ENCODE data around the gene TXNDC2. TPM values are rescaled to one million over a fixed set of nuclear protein-coding genes. Genes with fewer than 3 reads are reported as not detected.

The TXNDC2 gene
- under 1 TPM in 1 of 5 experiments, not detected in 4; 0.07 TPM for total RNA-seq
- polyA plus RNA-seq: not detected
- not detected for total RNA-seq

DNA sequence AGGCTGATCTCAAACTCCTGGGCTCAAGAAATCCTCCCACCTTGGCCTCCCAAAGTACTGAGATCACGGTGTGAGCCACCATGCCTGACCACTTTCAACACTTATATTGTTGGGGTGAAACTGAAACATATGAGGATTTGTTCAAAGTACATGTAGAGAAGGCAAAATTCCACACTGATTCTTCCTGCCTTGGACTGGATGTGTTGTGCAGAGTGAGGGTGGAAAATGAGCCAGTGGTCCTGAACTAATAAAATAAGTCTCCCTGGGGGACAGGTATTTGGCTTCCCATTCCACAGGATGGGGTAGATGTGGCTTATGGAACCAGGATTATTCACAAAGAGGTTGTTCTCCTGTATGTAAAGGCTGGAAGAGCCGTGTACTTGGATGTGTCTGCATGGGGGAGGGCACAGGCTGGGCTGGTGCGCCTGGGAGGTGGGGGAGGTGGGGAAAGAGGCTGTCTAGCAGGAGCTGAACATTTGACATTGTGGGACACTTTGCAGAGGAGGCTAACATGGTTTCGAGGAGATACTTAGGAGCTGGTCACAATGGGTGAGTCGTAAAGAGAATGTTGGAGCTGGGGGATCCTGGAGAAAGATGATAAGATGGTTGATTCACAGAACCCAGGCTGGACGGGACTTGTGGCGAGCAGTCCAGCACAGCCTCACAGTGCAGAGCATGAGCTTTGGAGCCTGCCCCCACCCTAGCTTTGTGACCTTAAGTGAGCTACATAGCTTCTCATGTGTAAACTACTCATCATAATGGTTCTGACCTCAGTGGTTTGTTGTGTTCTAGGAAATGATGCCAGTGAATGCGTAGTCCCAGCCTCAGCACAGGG lies at the start of gene TXNDC2:
TSS of gene TXNDC2 (plus strand) at position 804 of the 835 bp plus-strand sequence. CDS start 708 bp downstream, outside the sequence.
- no peak within 1 kb of the TSS for H3K27ac ChIP-seq (ENCODE audit: low read depth, low read length)
- peaks cover 0 to 2% (median 0%) of the 10 kb centered on the region in 5 donors for H3K36me3 Mint-ChIP-seq
- ATAC-seq: no peak

DNA sequence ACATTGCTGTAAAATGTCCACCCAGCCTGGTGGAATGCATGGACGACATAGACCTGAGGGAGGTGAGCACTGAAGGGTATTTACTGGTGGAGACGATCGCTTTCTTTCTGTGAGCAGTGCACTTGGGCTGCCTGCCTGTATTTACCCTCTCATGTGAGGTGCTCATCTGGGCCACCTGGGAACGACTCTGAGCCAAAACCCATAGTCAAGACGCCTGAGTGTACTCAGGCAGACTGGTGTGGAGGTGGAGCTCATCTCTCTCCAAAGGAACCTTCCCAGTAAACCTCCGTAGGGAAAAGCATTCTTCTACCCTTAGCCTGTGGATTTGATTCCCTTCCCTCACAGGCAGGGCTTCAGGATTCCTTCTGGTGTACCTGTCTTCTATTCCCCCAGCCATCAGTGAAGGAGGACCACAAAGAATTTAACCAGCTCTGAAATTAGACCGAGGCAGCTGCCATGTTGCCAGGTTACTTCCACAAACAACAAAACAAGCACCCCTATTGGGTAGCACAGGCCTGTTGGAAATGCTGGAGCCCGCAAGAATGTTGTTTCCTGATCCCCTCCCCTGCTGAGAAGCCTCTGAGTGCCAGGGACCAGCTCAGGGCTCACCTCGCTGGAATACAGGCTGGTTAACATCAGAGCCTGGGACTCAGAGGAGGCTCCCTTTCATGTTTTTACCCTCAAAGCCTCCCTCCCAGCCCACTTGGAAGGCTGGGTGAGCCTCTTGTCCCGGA lies 47.5 kb upstream of the TXNDC2 start:
- no peak for DNase-seq
- Mint-ChIP-seq H3K4me1 (no peaks in the 10 kb centered on the region), H3K36me3 (no peaks in the 10 kb centered on the region), H3K9me3 (no peaks in the 10 kb centered on the region), H3K27me3 (peaks cover 11 to 19% (median 12%) of the 10 kb centered on the region in 5 donors), H3K4me3 (no peak overlapping the region), H3K27ac (no peak overlapping the region)
- Histone ChIP-seq H3K36me3 (ENCODE audit: control insufficient read depth in 2 of 3, insufficient read depth in 3 of 3, low read length in 3 of 3) (no peaks in the 10 kb centered on the region), H3K27me3 (ENCODE audit: control insufficient read depth in 2 of 2, insufficient read depth in 2 of 2, low read length in 2 of 2) (no peaks in the 10 kb centered on the region), H3K4me3 (ENCODE audit: low read length) (no peak overlapping the region), H3K27ac (ENCODE audit: low read depth, low read length) (no peak overlapping the region), H3K9me3 (ENCODE audit: control insufficient read depth in 2 of 3, low read length in 3 of 3) (no peaks in the 10 kb centered on the region), H3K4me1 (ENCODE audit: control insufficient read depth in 2 of 2, insufficient read depth in 2 of 2, low read length in 2 of 2) (no peaks in the 10 kb centered on the region)
- intact Hi-C loops (cut with micrococcal nuclease): no loop called here
- ChIA-PET CTCF (no interaction called here), POLR2A (no interaction called here)
- ATAC-seq: no peak

More for the DNA sequence above, at the start of gene TXNDC2:
- Mint-ChIP-seq H3K4me3 (no peak within 1 kb of the TSS), H3K4me1 (peaks cover 0 to 4% (median 0%) of the 10 kb centered on the region in 7 donors), H3K27me3 (peaks cover 0 to 6% (median 0%) of the 10 kb centered on the region in 5 donors), H3K9me3 (peaks cover 0 to 3% (median 0%) of the 10 kb centered on the region in 11 donors), H3K27ac (no peak within 1 kb of the TSS)
- H3K4me3 ChIP-seq (ENCODE audit: low read length): no peak within 1 kb of the TSS
- no peaks in the 10 kb centered on the region for H3K4me1 ChIP-seq (ENCODE audit: control insufficient read depth in 2 of 2, insufficient read depth in 2 of 2, low read length in 2 of 2)
- intact Hi-C loops (cut with micrococcal nuclease): no loop called here
- H3K9me3 ChIP-seq (ENCODE audit: control insufficient read depth in 2 of 3, low read length in 3 of 3): no peaks in the 10 kb centered on the region
- DNase-seq: no peak
- CTCF ChIA-PET: interaction anchor here (0.7 kb wide), 1 partner anchor 12 kb away, joined by 3 read pairs; no protein-coding TSS in a partner anchor
- POLR2A ChIA-PET: no interaction called here
- no peaks in the 10 kb centered on the region for H3K36me3 ChIP-seq (ENCODE audit: control insufficient read depth in 2 of 3, insufficient read depth in 3 of 3, low read length in 3 of 3)
- H3K27me3 ChIP-seq (ENCODE audit: control insufficient read depth in 2 of 2, insufficient read depth in 2 of 2, low read length in 2 of 2): no peaks in the 10 kb centered on the region

DNA sequence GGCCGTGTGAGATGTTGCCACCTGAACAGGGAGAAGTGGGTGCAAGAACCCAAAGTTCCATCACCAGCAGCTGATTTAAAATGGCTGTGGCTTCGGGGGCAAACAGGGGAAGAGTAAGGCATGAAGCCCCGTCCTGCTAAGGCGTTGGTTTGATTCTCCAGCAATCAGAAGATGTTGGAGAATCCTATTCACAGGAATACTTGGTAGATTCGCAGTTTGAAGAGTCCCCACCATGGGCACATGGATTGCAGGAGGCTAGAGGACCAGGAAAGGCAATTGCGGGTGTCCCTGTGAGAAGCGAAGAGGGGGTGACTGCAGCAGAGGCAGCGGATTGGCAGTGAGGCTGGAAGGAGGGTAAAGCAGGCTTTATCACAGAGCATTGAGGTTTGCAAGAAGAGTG lies 46.6 kb upstream of the TXNDC2 start:
- Histone ChIP-seq H3K36me3 (ENCODE audit: control insufficient read depth in 2 of 3, insufficient read depth in 3 of 3, low read length in 3 of 3) (no peaks in the 10 kb centered on the region), H3K4me3 (ENCODE audit: low read length) (no peak overlapping the region), H3K4me1 (ENCODE audit: control insufficient read depth in 2 of 2, insufficient read depth in 2 of 2, low read length in 2 of 2) (no peaks in the 10 kb centered on the region), H3K27ac (ENCODE audit: low read depth, low read length) (no peak overlapping the region), H3K27me3 (ENCODE audit: control insufficient read depth in 2 of 2, insufficient read depth in 2 of 2, low read length in 2 of 2) (no peaks in the 10 kb centered on the region), H3K9me3 (ENCODE audit: control insufficient read depth in 2 of 3, low read length in 3 of 3) (no peaks in the 10 kb centered on the region)
- Mint-ChIP-seq H3K4me1 (no peaks in the 10 kb centered on the region), H3K27me3 (peaks cover 9 to 18% (median 12%) of the 10 kb centered on the region in 5 donors), H3K27ac (no peak overlapping the region), H3K4me3 (no peak overlapping the region), H3K36me3 (no peaks in the 10 kb centered on the region), H3K9me3 (no peaks in the 10 kb centered on the region)
- CTCF ChIA-PET: no interaction called here
- DNase-seq (no peak), ATAC-seq (no peak)
- intact Hi-C loops (cut with micrococcal nuclease): no loop called here
- POLR2A ChIA-PET: no interaction called here

GRCh38 chr18:9839853-9840252 lies 45.9 kb upstream of the TXNDC2 start:
- no peaks in the 10 kb centered on the region for H3K4me1 Mint-ChIP-seq
- intact Hi-C loops (cut with micrococcal nuclease): no loop called here

GRCh38 chr18:9841752-9842151 lies 44.0 kb upstream of the TXNDC2 start:
- POLR2A ChIA-PET: no interaction called here
- no peaks in the 10 kb centered on the region for H3K36me3 Mint-ChIP-seq
- Histone ChIP-seq H3K9me3 (ENCODE audit: control insufficient read depth in 2 of 3, low read length in 3 of 3) (no peaks in the 10 kb centered on the region), H3K4me3 (ENCODE audit: low read length) (no peak overlapping the region), H3K4me1 (ENCODE audit: control insufficient read depth in 2 of 2, insufficient read depth in 2 of 2, low read length in 2 of 2) (no peaks in the 10 kb centered on the region), H3K36me3 (ENCODE audit: control insufficient read depth in 2 of 3, insufficient read depth in 3 of 3, low read length in 3 of 3) (no peaks in the 10 kb centered on the region), H3K27me3 (ENCODE audit: control insufficient read depth in 2 of 2, insufficient read depth in 2 of 2, low read length in 2 of 2) (no peaks in the 10 kb centered on the region), H3K27ac (ENCODE audit: low read depth, low read length) (no peak overlapping the region)
- H3K4me3 Mint-ChIP-seq: no peak overlapping the region
- DNase-seq (no peak), ATAC-seq (no peak)
- intact Hi-C loops (cut with micrococcal nuclease): no loop called here
- H3K4me1 Mint-ChIP-seq: no peaks in the 10 kb centered on the region
- H3K9me3 Mint-ChIP-seq: no peaks in the 10 kb centered on the region
- CTCF ChIA-PET: interaction anchor here (0.5 kb wide), 1 partner anchor 1694 kb away, joined by 3 read pairs; no protein-coding TSS in a partner anchor
- peaks cover 7 to 18% (median 9%) of the 10 kb centered on the region in 5 donors for H3K27me3 Mint-ChIP-seq
- no peak overlapping the region for H3K27ac Mint-ChIP-seq

More at GRCh38 chr18:9839853-9840252, 45.9 kb upstream of the TXNDC2 start:
- no peaks in the 10 kb centered on the region for H3K9me3 Mint-ChIP-seq
- peaks cover 9 to 25% (median 12%) of the 10 kb centered on the region in 5 donors for H3K27me3 Mint-ChIP-seq
- CTCF ChIA-PET: no interaction called here
- H3K36me3 Mint-ChIP-seq: no peaks in the 10 kb centered on the region
- no peak for DNase-seq
- H3K4me3 ChIP-seq (ENCODE audit: low read length): no peak overlapping the region
- ATAC-seq: no peak
- no peak overlapping the region for H3K4me3 Mint-ChIP-seq
- H3K36me3 ChIP-seq (ENCODE audit: control insufficient read depth in 2 of 3, insufficient read depth in 3 of 3, low read length in 3 of 3): no peaks in the 10 kb centered on the region
- H3K27me3 ChIP-seq (ENCODE audit: control insufficient read depth in 2 of 2, insufficient read depth in 2 of 2, low read length in 2 of 2): no peaks in the 10 kb centered on the region
- POLR2A ChIA-PET: no interaction called here
- no peaks in the 10 kb centered on the region for H3K4me1 ChIP-seq (ENCODE audit: control insufficient read depth in 2 of 2, insufficient read depth in 2 of 2, low read length in 2 of 2)
- H3K9me3 ChIP-seq (ENCODE audit: control insufficient read depth in 2 of 3, low read length in 3 of 3): no peaks in the 10 kb centered on the region
- no peak overlapping the region for H3K27ac Mint-ChIP-seq
- no peak overlapping the region for H3K27ac ChIP-seq (ENCODE audit: low read depth, low read length)

DNA sequence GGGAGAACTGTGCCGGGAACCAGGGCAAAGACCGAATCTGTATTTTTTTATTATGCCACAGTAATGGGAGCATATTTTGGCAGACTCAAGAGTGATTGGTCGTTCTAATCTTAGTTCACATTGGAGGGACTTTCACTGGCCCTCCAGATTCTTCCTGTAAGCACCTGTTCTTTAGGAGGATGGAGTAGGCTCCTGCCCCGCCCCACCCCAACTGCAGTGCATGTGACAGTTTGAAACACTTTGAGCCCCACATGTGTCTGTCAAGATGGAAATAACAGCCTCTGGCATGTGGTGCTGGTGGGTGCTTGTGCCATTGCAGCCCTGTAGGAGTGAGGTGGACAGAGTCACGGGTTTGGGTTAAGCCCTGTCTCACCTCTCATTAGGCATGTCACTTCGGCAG lies 43.3 kb upstream of the TXNDC2 start:
- no peak overlapping the region for H3K27ac ChIP-seq (ENCODE audit: low read depth, low read length)
- ATAC-seq: no peak
- H3K36me3 Mint-ChIP-seq: no peaks in the 10 kb centered on the region
- DNase-seq: no peak
- no peaks in the 10 kb centered on the region for H3K9me3 ChIP-seq (ENCODE audit: control insufficient read depth in 2 of 3, low read length in 3 of 3)
- H3K9me3 Mint-ChIP-seq: peaks cover 0 to 2% (median 0%) of the 10 kb centered on the region in 11 donors
- no peak overlapping the region for H3K4me3 ChIP-seq (ENCODE audit: low read length)
- no peaks in the 10 kb centered on the region for H3K36me3 ChIP-seq (ENCODE audit: control insufficient read depth in 2 of 3, insufficient read depth in 3 of 3, low read length in 3 of 3)
- no peaks in the 10 kb centered on the region for H3K4me1 ChIP-seq (ENCODE audit: control insufficient read depth in 2 of 2, insufficient read depth in 2 of 2, low read length in 2 of 2)
- ChIA-PET CTCF (no interaction called here), POLR2A (no interaction called here)
- H3K27me3 ChIP-seq (ENCODE audit: control insufficient read depth in 2 of 2, insufficient read depth in 2 of 2, low read length in 2 of 2): no peaks in the 10 kb centered on the region
- H3K27ac Mint-ChIP-seq: no peak overlapping the region
- no peak overlapping the region for H3K4me3 Mint-ChIP-seq
- H3K4me1 Mint-ChIP-seq: no peaks in the 10 kb centered on the region
- intact Hi-C loops (cut with micrococcal nuclease): no loop called here
- H3K27me3 Mint-ChIP-seq: peaks cover 5 to 19% (median 9%) of the 10 kb centered on the region in 5 donors
